NK-92 treated with Interleukin-12 subunit alpha and Interleukin-12 subunit beta, amount 100 ng/mL, for 24 hours (cell line): ENCODE measurements around the gene KCNE3.
"Not testable (repeated sequence)": the region's sequence is repeated elsewhere in the genome, so short reads cannot be mapped to it uniquely, and the experiment has no call there.

Experiments used
- DNase-seq: peaks from one replicate; lab custom pipeline; 2025; lab: John Stamatoyannopoulos, UW

Gene KCNE3

DNA sequence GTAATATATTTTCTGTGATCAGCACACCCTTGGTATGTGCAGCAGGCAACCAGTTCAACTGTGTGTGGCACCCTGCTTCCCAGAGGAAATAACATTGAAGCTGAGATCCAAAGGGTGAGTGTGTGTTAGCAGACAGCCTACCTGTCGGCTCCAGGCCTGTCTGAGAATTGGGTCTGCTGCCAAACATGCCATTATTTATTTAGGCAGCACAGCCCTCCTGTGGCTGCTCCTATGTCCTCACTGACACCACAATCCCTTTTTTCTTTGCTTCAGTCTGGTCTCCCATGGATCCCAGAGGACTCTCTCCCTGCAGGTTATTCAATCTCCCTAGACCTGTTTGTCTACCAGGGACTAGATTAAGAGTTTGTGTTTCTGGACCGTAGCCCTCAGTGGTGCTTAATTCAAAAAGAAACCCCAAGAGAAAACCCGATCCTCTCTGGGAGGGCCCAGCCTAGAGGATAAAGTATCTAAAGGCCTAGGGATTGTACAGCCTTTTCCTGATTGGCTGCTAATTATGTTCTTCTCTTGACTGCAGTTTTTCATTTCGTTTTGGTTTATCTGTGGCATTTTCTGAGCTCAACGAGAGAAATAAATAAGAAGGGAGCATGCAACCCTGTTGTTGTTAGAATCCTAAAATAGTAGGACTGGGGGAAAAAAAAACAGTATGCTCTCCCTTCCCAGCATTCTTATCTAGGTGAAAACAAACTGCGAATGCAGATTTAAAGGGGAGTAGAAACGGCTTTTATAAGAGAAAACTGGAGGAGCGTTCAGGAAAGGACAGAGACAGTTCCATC is 24.1 kb downstream of the KCNE3 start:
- DNase-seq: no peak

DNA sequence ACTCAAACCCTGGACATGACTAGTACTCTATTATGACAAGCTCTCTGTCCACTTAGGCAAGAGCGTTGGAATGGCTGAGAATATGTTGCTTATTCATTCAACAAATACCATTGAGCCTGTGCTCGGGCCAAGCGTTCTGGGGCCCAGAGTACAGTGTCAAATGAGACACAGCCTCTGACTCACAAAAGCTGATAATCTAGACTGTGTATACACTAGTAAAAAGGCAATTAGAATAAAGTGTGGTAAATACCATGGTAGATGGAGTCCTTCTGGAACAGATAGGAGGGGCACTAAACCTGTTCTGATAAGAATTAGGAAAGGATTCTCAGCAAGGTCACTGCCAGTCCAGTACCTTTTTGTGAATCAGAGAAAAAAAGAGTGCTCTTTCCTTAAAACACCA is 24.7 kb downstream of the KCNE3 start:
- DNase-seq: no peak

DNA sequence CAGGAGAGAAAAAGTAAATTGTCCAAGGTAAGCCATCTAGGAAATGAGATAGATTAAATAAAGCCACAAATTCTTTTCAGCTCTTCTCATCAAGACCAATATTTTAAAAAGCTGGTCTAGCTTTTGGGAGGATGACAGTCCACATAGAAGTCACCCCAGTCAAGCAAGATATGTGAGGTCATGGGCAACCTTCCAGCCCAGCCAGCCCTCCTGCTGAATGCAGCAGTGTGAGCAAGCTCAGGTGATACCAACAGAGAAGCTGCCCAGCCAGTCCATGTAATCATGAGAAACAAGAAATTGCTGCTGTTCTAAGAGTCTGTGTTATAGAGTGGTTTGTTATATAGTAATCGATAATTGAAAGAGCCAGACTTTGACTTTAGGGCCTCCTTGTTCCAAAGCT is 28.7 kb downstream of the KCNE3 start:
- no peak for DNase-seq

DNA sequence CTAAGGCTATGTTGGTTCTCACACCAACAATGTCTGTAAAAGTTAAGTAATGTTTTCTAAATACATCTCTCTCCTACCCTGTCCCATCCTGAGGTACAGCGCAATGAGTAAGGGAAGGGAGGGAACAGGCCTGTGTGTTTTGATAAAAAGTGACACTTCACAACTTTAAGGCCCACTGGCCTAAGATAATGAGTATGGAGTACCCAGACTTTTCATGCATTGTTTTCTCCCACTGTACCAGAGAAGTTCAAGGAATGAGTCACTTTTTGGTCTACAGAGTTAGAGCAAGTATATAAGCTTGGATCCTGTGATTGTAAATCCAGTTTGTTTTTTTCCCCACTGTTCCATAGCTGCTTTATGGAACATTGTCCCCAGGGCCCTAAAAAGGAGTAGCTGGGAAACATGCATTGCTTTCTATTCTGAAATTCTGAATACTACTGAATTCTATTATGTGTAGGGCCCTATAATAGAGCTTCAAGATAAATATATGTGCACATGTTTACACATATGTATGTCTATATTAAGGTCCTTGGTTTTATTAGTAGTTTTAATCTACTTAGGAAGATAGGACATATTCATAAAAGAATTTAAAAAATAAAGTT is 29.8 kb downstream of the KCNE3 start:
- no peak for DNase-seq

DNA sequence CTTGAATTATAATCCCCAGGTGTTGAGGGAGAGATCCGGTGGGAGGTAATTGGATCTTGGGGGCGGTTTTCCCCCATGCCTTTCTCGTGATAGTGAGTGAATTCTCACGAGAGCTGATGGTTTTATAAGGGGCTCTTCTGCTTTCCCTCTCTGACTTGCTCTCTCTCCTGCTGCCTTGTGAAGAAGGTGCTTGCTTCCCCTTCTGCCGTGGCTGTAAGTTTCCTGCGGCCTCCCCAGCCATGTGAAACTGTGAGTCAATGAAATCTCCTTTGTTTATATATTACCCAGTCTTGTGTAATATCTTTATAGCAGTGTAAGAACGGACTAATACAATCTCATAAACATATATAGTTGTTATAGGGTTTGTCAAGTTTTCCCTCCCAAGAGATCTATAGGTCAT is 32.8 kb downstream of the KCNE3 start:
- DNase-seq: no peak

DNA sequence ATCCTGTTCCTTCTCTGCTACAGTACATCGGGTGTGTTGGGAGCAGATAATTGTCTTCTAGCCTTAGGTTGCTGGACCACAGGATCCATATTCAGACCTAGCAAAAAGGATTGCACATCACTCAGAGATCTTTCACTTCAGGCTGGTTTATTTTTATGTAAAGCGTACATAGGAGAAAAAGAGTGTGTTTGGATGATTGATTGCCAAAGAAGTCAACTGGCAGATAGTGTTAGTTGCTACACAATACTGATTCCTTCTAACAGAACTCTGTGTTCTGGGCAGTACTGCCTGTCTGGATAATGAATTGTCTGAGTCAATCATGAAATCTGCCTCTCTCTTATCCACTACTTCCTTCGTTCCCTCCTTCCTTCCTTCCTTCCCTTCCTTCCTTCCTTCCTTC is 38.1 kb downstream of the KCNE3 start:
- no peak for DNase-seq

DNA sequence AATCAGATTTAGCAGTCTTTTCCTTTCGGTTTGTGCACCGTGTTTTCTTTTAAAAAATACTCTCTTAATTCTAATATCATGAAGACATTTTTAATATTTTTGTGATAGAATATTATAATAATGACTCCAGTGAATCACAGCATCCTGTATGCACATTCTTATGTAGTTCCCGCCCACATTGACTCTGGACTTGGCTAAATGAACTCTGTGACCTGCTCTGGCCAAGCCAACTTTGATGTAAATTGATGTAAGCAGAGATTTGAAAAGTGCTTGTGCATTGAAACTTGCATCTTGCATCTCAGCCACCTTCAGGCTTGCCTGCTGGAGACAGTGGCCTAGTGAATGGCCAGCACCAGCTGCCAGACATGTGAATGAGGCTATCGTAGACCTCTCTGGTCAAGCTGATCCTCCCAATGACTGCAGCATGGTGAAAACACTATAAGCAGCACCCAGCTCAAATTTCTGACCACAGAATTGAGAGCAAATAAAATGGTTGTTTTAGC is 39.9 kb downstream of the KCNE3 start:
- no peak for DNase-seq

DNA sequence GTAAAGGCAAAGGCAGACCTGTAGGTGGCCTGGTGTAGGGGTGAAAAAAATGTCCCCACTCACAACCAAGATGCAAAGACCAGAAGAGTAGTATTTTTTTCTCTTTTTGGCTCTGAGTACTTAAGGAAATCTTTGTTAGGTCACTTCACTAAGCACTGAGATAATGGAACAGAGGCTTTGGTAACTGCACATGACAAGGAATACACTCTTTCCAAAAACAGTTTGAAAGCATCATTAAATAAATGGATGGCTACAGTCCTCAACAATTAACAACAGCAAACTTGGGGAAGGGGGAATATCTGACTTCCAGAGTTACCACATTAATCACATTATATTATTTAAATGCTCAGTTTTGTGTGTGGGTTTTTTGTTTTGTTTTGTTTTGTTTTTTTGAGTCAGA is 42.2 kb downstream of the KCNE3 start:
- DNase-seq: no peak

DNA sequence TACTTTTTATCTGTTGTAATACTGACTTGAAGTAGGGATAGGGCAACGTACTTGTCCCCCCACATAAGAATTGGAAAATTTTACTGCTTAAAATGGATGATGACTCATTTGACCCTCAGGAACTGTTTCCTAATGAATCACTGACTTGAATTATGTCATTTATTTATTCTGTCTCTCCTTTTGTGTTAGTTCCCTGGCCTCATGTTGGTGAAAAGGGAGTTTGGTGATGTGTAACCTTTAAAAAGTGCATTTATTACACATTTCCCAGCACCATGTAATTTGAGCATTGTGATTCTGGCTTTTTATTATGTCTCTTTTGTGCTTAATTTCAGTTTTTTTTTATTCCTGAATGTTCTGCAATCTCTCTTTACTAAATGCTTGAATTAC is 48.8 kb downstream of the KCNE3 start:
- no peak for DNase-seq

DNA sequence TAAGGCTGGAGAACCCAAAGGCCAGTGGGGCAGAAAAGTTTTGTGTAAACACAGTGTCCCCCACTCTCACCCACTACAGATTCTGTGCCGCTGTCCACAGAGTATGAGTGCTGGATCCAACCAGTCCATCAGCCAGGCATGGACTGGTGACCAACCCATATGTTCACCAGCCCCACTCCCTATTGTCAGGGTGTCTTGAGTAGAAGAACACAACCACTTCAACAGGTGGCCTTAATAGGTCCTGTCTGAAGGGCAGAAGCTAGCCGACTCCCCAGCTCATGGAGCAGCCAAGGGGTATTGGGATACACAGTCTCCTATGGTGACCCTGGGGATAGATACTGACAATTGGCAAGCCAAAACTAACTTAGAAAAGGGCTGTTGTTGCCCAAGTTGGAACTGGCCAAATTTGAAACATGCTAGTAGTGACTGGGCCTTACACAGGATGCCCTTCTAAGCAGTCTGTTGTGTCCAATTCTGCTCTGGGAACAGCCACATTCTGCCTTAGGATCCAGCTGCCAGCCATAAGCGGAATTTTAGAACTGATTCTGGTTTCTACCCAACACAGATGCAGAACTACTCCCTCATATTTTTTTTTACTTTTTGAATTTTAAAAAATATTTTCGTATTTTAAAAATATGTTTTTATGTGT is 49.4 kb downstream of the KCNE3 start:
- DNase-seq: no peak

DNA sequence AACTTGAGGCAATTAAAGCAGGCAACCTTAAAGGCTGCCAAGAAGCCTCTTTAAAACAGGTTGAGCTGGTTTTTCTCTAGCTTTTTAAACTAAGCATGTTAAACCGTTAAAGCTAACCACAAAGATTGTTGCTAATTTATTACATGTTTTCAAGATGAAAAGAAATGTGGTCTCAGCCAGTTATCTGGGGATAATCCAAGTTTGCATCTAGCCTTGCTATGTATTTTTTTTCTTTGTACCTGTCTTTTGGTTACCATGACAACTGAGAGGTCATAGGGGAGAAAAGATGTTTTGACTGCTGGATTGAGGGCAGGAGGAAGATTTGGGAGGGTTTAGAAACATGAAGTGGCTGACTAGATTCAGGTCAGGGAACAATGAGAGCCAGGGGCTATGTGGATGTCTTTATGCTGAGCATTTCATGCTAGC is 50.0 kb downstream of the KCNE3 start:
- no peak for DNase-seq

DNA sequence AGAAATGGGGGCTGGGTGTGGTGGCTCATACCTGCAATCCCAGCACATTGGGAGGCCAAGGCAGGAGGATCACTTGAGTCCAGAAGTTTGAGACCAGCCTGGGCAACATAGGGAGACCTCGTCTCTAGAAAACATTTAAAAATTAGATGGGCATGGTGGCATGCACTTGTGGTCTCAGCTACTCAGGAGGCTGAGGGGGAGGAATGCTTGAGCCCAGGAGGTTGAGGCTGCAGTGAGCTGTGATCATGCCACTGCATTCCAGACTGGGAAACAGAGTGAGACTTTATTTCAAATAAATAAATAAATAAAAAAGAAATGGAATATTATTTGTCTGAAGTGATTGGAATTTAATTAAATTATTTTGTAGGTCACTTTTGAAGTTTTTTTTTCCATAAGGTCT is 50.4 kb downstream of the KCNE3 start:
- DNase-seq: not testable (repeated sequence)

DNA sequence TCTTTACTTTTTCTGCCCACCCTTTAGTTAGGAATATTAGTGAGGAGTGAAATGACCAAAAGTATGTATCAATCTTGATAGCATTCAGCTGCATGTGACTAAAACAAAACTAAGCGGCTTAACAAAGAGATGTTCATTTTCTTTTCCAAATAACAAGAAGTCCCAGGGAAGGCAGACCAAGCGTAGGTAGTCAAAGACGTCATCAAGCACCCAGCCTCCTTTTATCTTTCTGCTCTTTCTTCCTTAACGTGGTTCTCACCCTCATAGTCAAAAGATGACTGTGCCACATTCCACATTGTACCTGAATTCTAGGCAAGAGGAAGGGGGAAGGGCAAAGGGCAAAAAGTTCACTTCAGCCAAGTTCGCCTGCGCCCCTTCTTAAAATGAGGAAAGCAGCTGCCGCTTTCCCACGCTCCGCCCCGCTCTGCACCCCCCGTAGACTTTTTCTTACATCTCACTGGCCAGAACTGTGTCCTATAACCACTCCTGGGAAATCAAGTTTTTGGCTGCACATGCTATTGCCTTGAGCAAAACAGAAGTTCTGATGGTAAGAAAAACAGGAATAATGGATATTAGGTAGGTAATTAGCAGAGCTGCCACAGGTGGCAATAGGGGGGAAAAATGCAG is 54.5 kb downstream of the KCNE3 start:
- no peak for DNase-seq

DNA sequence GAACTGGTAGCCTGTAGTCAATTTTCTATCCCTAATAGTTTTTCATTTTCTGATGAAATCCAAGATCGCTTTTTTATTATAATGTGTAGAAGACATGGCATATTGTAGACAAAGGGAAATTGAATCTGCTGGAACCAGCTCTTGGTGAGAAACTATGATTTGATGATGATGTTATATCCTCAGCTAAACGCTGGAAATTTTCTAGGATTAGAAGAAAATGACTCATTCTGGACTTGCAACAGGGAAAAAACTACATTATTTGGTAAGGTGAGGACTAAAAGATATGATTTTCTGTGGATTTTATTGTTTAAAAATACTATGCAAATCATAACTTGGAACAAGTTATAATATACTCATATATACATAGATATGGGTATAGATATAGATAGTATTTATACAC is 55.0 kb downstream of the KCNE3 start:
- no peak for DNase-seq

DNA sequence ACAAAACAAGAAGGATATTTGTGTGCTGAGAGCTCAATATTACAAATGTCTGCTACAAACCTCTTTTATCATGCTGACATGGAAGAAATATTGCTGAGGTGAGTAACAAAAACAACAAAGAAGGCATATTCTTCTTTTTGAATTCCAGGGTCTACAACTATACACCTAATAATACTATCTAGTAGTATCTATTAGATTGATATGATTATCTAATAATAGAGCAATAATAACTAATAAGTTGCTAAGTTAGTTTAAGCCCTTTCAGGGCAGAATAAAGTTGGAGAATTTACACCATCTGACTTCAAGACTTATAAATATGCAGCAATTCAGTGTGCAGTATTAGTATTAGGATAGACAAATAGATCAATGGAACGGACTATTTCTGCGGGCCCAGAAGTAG is 57.7 kb downstream of the KCNE3 start:
- no peak for DNase-seq
